Activated CD4-positive, alpha-beta T cell treated with anti-CD3 and anti-CD28 coated beads, Interleukin-2, Interleukin-4, amounts not matched to agents 100 ng/mL and 50 ng/mL, durations not matched to agents 16 hours and 8 hours (primary cell): ENCODE results near the gene NGEF.

Experiments
- DNase-seq: peaks from one replicate; pipeline ENCODE4 v3.0.0-alpha.2; 2020; ENCODE audit warnings: low spot score

NGEF gene

GRCh38 chr2:232966122-232966521 lies 46.9 kb downstream of the NGEF start:
- DNase-seq = no peak

DNA sequence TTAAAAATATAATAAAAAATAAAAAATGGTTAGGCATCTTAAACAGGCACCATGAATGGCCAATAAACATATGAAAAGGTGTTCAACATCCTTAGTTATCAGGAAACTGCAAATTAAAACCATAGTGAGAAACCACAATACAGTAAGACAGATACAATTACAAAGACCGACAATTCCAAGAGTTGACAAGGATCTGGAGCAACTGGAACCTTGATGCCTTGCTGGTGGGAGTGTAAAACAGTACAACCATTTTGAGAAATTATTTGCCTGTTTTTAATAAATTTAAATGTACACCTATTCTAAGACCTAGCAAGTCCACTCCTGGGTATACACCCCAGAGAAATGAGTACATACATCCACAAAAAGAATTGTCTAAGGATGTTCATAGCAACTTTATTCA lies 49.1 kb downstream of the NGEF start:
- DNase-seq = no peak

DNA sequence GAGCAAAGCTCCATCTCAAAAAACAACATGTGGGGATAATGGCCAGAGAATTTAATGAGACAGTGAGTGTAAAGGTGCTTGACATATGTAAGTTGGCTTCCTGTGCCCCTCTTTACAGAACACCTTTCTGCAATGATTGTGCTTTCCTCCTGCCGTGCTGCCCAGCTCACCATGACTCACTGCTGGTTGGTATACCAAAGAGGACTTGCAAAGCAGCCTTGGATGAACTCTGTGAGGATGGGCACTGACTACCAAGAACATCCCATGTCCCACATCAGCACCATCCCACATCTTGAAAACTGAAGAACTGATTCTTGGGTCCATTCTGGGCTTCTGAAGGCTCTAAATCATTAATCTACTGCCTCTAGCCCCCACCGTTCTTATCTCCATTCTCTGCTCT lies 52.2 kb downstream of the NGEF start:
- no peak for DNase-seq

DNA sequence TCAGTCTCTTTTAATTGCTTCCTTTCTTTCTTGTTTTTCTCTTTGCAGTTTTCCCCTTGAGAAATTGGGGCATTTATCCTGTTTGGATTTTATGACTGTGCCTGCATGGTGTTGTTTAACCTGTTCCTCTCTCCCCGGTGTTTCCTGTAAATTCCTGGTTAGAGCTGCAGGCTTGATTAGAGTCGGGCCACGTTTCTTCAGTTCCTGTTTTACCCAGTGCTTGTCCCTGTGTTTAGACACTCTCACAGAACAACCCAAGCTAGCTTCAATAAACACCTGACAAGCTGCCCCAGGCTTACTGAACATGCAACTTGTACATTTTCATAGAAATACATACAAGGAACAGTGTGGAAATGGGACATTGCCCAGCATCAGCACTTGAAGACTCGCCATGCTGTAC lies 53.9 kb downstream of the NGEF start:
- no peak for DNase-seq

DNA sequence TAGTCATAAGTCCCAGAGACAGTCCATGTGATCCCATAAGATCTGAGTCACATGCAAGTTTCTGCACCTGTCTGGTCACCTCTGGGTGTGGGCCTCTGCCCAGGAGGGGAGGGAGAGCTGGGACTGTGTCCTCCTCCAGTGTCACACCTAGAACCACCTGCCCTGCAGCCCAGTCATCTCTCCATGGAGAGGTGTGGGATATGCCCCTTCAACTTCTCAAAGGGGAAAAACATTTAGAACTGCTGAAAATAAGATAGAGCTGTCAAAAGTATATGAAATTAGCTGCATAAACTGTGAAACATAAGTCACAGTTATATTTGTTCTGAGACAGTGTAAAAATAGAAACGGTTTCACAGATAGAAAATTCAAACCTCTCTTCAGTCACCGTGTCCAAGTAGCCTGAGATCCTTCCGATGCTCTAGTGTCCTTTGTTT lies 55.4 kb downstream of the NGEF start:
- DNase-seq = no peak

GRCh38 chr2:232955856-232956255 lies 57.2 kb downstream of the NGEF start:
- DNase-seq = no peak

DNA sequence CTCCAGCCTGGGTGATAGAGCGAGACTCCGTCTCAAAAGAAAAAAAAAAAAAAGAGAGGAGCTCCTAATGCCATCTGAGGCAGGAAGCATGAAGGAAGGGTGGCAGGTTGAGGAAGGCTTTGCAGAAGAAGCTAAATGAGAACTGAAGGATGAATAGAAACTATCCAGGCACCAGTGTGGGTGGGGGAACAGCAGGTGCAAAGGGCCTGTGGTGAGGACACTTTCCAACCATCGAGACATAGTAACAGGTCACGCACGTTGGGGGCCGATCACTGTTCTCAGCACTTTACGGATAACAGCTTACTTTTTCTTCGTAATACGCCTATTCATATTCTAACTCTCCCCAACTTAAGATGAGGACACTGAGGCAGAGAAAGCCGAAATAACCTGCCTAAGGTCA lies 58.4 kb downstream of the NGEF start:
- no peak for DNase-seq

- no peak for DNase-seq
Observed at GRCh38 chr2:232951891-232952290, 61.2 kb downstream of the NGEF start.

GRCh38 chr2:232951181-232951580 lies 61.9 kb downstream of the NGEF start:
- DNase-seq = no peak

- no peak for DNase-seq
Observed at GRCh38 chr2:232950751-232951150, 62.3 kb downstream of the NGEF start.

DNA sequence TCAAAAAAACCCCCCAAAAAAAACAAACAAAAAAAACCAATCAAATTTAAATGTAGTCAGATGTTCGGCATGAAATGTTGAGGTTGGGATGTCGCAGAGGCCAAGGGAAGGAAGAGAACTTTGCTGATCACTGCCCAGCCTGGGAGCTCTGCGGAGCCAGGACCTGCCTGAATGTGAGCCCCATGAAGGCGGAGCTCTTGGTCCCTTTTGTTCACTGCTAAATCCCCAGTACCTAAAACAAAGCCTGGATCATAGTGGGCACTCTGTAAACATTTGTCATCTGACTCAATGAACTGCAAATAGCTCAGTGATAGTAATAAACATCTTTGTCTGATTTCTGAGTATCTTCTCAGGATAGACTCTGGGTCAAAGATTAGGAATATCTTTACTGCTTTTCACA lies 64.0 kb downstream of the NGEF start:
- DNase-seq = no peak

- no peak for DNase-seq
Observed at GRCh38 chr2:232942831-232943230, 70.2 kb downstream of the NGEF start.

DNA sequence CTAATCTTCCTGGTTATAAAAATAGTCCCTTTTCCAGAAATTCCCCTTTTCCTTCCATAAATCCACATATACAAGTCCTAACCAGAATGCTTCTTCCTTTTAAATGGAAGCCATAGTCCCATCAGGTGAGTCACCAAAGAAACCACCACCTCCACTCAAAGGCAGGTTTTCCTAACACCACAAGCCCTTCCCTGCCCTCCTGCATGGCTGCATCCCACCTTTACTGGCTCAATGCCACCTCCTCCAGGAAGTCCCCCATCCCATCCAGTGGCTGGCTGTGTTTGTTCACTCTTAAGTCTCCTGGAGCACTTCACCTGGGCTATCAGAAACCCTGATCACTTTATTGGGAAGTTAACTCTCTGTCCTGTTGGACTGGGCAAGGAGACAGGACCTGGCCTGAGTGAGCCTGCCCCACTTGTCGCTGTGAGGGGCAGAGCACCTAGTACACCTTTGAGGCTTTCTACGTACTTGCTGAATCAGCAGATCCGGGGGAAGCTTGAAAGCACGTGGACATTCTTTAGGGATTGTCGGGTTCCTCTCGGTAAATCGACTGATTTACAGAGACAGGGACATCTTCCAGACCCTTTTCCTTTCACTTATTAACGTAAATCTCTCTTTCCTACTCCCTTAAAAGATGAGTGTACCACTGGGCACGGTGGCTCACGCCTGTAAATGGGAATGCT lies 71.0 kb downstream of the NGEF start:
- DNase-seq = no peak

GRCh38 chr2:232941400-232941799 lies 71.7 kb downstream of the NGEF start:
- DNase-seq = peak; percentile 43

GRCh38 chr2:232940724-232941123 lies 72.3 kb downstream of the NGEF start:
- no peak for DNase-seq

DNA sequence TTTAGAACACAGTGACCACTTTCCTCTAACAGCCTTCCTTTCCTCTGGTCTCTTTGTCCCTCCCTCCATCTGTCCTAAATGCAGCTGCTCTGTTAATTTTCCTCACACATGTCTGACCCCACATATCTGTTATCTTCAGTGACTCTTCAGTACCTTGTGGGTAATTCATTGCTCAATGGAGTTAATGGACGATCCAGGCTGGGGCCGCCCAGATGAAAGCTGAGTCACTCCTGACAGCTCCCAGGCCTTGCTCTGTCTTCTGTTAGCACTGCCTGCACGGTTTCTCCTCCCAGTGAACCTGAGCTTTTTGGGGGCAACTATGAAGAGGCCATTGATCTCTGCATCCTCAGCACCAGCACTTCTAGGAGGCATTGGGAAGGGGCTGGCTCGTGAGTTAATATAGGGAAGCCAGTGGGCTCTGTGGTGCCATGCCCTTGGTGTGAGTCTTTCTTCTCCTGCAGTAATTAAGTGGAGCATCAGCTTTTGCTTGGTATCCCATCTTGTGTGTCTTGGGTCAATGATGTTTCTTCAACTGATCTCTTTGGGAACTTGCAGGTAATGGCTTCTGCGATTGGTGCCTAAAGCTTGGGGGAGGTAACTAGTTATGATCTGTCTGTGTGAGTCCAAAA lies 75.7 kb downstream of the NGEF start:
- no peak for DNase-seq

GRCh38 chr2:232931636-232932035 lies 81.4 kb downstream of the NGEF start:
- DNase-seq = no peak

GRCh38 chr2:232930059-232930400 lies 83.0 kb downstream of the NGEF start:
- no peak for DNase-seq

- DNase-seq = no peak
Observed at GRCh38 chr2:232929303-232930058, 83.6 kb downstream of the NGEF start.

- no peak for DNase-seq
Observed at GRCh38 chr2:232928551-232929302, 84.3 kb downstream of the NGEF start.

DNA sequence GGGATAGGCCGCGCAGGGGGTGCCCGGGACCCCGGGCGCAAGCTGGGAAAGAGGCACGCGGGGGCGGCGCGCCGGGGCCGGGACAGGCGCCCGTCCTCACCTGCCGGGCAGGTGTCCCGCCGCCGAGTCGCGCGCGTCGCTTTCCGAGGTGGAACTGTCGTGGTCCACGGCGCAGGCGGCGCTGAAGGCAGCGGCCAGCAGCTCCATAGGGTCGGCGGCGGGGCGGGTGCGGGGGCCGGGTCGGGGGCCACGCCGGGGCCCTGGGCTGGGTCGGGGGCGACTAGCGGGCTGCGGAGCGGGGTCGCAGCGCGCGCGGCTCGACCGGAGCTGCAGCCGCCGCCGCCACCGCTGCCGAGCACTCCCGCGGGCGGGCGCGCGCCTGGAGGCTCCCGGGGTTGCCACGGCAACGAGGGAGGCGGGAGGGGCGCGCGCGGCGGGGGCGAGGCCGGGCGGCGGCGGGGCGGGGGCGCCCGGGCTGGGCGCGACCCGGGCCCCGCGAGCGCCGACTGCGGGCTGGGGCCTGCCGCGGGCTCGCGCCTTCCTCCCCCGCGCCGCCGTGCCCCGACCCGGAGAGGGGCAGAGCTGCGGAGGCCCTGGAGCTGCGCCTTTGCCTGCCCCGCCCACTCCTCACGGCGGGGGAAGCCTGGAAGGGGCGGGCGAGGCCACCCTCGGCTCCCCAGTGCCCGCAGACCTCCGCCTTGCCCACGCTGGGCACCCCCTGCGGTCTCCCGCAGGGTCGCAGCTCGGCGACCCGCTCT lies 85.1 kb downstream of the NGEF start:
- no peak for DNase-seq
